Ovary (tissue), 9 donors: ENCODE results near the gene KRT81. TPM values are rescaled to one million over a fixed set of nuclear protein-coding genes. Genes with fewer than 3 reads are reported as not detected.
"Not testable (repeated sequence)": the region's sequence is repeated elsewhere in the genome, so short reads cannot be mapped to it uniquely, and the experiment has no call there.

Source experiments
- DNase-seq, 5 donors: peaks; one replicate each; pipeline ENCODE4 v3.0.0-alpha.2; 2019 to 2020
- H3K27ac ChIP-seq, 2 donors: fragments of 200-600 bp; one replicate each; pipeline versions ENCODE4 v1.5.1 to v1.8.0; 2019 to 2022
- H3K27me3 ChIP-seq: fragments of 200-600 bp; one replicate; pipeline ENCODE4 v1.8.0; 2022
- H3K36me3 ChIP-seq: fragments of 200-600 bp; sonication (generic); one replicate; pipeline ENCODE4 v1.5.1; 2019
- H3K4me1 ChIP-seq: one replicate; pipeline ENCODE4 v1.8.1; 2013; ENCODE audit warnings: mild to moderate bottlenecking, moderate library complexity; ENCODE audit not compliant: insufficient read depth
- H3K4me3 ChIP-seq: fragments of 200-600 bp; sonication (generic); one replicate; pipeline ENCODE4 v1.5.1; 2017
- H3K9me3 ChIP-seq, 2 donors: fragments of 200-600 bp in 1 of 2; sonication (generic) in 1 of 2; one replicate each; pipeline versions ENCODE4 v1.5.1 to v1.8.1; 2013 to 2019; ENCODE audit warnings: mild to moderate bottlenecking in 1 of 2, moderate library complexity in 1 of 2
- CTCF ChIP-seq, 3 donors: fragments of 450-650 bp in 2 of 3; fragments of 200-600 bp in 1 of 3; IDR thresholded peaks; one replicate each; pipeline versions ENCODE4 v1.5.1 to v1.8.0; 2016 to 2022; ENCODE audit warnings: antibody characterized with exemption in 3 of 3, mild to moderate bottlenecking in 1 of 3
- EP300 ChIP-seq: sonication (generic); formaldehyde crosslinking; IDR thresholded peaks from one replicate; pipeline ENCODE4 v1.6.1; 2017; ENCODE audit warnings: antibody characterized with exemption
- POLR2A ChIP-seq: fragments of 450-650 bp; IDR thresholded peaks from one replicate; pipeline ENCODE4 v1.6.1; 2017; ENCODE audit warnings: antibody characterized with exemption, mild to moderate bottlenecking, moderate library complexity
- WGBS, 3 donors: extraction: QIAGEN DNeasy Blood & Tissue Kit in 1 of 3; methylation state at CpG; one replicate each; pipeline versions ENCODE4 v1.1.5 to v1.1.7; 2013 to 2017; 5-methylcytosine and 5-hydroxymethylcytosine counted together
- intact Hi-C, 4 donors: fragments of 100-400 bp; cut with DNase I; formaldehyde crosslinking; loops; one replicate each; pipeline versions ENCODE4 v1.11.0 to v1.15.1; 2022 to 2023
- polyA plus RNA-seq, 2 donors: library from polyadenylated mRNA; stranded (reverse); fragments of 200-250 nt in 1 of 2; fragments of 350-450 nt in 1 of 2; fragmentation: Illumina TruSeq in 1 of 2; extraction: RNeasy Lipid Tissue Mini Kit (QIAGEN cat#74804) in 1 of 2; gene quantifications; one replicate each; pipeline ENCODE4 v1.2.3, GENCODE V29; 2013 to 2014
- total RNA-seq, 7 donors: library from RNA; depleted of rRNA in 2 of 7; stranded (reverse); fragments of >200 nt in 2 of 7; fragmentation: NEBNext Ultra II Directional in 3 of 7; extraction: Animal tissue kit (Norgen Biotek cat#: 25700) in 3 of 7; gene quantifications; one replicate each; pipeline versions ENCODE4 v1.1.0 to v1.2.4, GENCODE V29; 2016 to 2023
- donor health status: DM: no; HTN: no; CAD: no; lungs with moderate emphysema.
- donor health status: DM: no; HTN: no; CAD: no.
- donor health status: Bipolar disorder and iron deficiency.
- donor health status: DM: yes; HTN: yes; CAD: no.
- donor health status: DM: no; HTN: no; CAD: no.
- donor health status: DM: yes; HTN: yes; CAD: no.

KRT81 gene
- total and polyA plus RNA-seq, 9 donors: 1.2 TPM; not detected in 8

GRCh38 chr12:52305921-52306705 is 14.8 kb upstream of the KRT81 start:
- 65 to 72% (median 71%) methylated on average over 11 of the region's 11 CpGs for WGBS, 3 donors

GRCh38 chr12:52304941-52305411 is 13.6 kb upstream of the KRT81 start:
- H3K27me3 ChIP-seq, H3K36me3 ChIP-seq, H3K4me1 ChIP-seq, intact Hi-C loops, H3K27ac ChIP-seq, H3K4me3 ChIP-seq, DNase-seq, H3K9me3 ChIP-seq: not testable (repeated sequence)
- 78 to 80% (median 78%) methylated on average over 15 of the region's 15 CpGs for WGBS, 3 donors

More at GRCh38 chr12:52305921-52306705, 14.8 kb upstream of the KRT81 start:
- Histone ChIP-seq H3K4me1 (no peaks in the 10 kb centered on the region), H3K36me3 (no peaks in the 10 kb centered on the region), H3K27ac (no peak overlapping the region), H3K9me3 (no peaks in the 10 kb centered on the region), H3K27me3 (no peaks in the 10 kb centered on the region), H3K4me3 (no peak overlapping the region)
- no peak for TF ChIP-seq POLR2A
- TF ChIP-seq CTCF (IDR thresholded peaks at IDR 0.05): no peak
- TF ChIP-seq EP300: no peak
- no peak for DNase-seq
- intact Hi-C loops: no loop called here

- H3K4me3 ChIP-seq, DNase-seq, H3K27ac ChIP-seq, H3K4me1 ChIP-seq, intact Hi-C loops, H3K27me3 ChIP-seq, H3K9me3 ChIP-seq, H3K36me3 ChIP-seq: not testable (repeated sequence)
- no CpG with 5 or more reads among the region's 5 CpGs for WGBS, 3 donors
Measured at GRCh38 chr12:52302242-52302914, 11.0 kb upstream of the KRT81 start.

GRCh38 chr12:52301721-52302120 is 10.4 kb upstream of the KRT81 start:
- H3K27ac ChIP-seq, DNase-seq, H3K9me3 ChIP-seq, H3K4me1 ChIP-seq, intact Hi-C loops, H3K27me3 ChIP-seq, H3K36me3 ChIP-seq, H3K4me3 ChIP-seq: not testable (repeated sequence)
- WGBS, 3 donors: 75 to 78% (median 76%) methylated on average over 18 to 27 of the region's 31 CpGs

- whole genome bisulfite sequencing, 3 donors: 35 to 43% (median 36%) methylated on average over 14 of the region's 14 CpGs
- H3K9me3 ChIP-seq: no peaks in the 10 kb centered on the region
- no peak for DNase-seq
Measured at GRCh38 chr12:52300796-52301691, 9.7 kb upstream of the KRT81 start.

More at GRCh38 chr12:52300796-52301691, 9.7 kb upstream of the KRT81 start:
- Histone ChIP-seq H3K27me3 (no peaks in the 10 kb centered on the region), H3K27ac (no peak overlapping the region), H3K4me3 (no peak overlapping the region), H3K4me1 (no peaks in the 10 kb centered on the region), H3K36me3 (no peaks in the 10 kb centered on the region)
- TF ChIP-seq EP300: no peak
- TF ChIP-seq POLR2A: no peak
- no peak for TF ChIP-seq CTCF (IDR thresholded peaks at IDR 0.05)
- intact Hi-C loops: no loop called here
